ENCODE measurements around the gene NRG2. TPM values are rescaled to one million over a fixed set of nuclear protein-coding genes. Genes with fewer than 3 reads are reported as not detected.

The NRG2 gene
- total RNA-seq, 1 experiment from 2014 or later = 0.91 TPM

DNA sequence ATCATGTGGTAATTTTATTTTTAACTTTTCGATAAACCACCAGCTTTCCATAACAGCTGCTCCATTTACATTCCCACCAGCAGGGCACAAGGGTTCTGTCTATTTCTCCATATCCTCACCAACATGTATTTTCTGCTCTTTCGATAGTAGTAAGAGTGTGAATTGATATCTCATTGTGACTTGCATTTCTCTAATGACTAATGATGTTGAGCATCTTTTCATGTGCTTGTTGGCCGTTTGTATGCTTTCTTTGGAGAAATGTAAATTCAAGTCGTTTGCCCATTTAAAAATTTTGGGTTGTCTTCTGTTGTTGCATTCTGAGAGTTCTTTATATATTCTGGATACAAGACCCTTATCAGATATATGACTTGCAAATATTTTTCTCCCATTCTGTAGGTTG lies 201.6 kb downstream of the NRG2 start:
- TF ChIP-seq, protein P1, sequence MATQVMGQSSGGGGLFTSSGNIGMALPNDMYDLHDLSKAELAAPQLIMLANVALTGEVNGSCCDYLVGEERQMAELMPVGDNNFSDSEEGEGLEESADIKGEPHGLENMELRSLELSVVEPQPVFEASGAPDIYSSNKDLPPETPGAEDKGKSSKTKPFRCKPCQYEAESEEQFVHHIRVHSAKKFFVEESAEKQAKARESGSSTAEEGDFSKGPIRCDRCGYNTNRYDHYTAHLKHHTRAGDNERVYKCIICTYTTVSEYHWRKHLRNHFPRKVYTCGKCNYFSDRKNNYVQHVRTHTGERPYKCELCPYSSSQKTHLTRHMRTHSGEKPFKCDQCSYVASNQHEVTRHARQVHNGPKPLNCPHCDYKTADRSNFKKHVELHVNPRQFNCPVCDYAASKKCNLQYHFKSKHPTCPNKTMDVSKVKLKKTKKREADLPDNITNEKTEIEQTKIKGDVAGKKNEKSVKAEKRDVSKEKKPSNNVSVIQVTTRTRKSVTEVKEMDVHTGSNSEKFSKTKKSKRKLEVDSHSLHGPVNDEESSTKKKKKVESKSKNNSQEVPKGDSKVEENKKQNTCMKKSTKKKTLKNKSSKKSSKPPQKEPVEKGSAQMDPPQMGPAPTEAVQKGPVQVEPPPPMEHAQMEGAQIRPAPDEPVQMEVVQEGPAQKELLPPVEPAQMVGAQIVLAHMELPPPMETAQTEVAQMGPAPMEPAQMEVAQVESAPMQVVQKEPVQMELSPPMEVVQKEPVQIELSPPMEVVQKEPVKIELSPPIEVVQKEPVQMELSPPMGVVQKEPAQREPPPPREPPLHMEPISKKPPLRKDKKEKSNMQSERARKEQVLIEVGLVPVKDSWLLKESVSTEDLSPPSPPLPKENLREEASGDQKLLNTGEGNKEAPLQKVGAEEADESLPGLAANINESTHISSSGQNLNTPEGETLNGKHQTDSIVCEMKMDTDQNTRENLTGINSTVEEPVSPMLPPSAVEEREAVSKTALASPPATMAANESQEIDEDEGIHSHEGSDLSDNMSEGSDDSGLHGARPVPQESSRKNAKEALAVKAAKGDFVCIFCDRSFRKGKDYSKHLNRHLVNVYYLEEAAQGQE (IDR thresholded peaks at IDR 0.05; ENCODE audit: low read depth) = no peak
- TF ChIP-seq, protein P2, sequence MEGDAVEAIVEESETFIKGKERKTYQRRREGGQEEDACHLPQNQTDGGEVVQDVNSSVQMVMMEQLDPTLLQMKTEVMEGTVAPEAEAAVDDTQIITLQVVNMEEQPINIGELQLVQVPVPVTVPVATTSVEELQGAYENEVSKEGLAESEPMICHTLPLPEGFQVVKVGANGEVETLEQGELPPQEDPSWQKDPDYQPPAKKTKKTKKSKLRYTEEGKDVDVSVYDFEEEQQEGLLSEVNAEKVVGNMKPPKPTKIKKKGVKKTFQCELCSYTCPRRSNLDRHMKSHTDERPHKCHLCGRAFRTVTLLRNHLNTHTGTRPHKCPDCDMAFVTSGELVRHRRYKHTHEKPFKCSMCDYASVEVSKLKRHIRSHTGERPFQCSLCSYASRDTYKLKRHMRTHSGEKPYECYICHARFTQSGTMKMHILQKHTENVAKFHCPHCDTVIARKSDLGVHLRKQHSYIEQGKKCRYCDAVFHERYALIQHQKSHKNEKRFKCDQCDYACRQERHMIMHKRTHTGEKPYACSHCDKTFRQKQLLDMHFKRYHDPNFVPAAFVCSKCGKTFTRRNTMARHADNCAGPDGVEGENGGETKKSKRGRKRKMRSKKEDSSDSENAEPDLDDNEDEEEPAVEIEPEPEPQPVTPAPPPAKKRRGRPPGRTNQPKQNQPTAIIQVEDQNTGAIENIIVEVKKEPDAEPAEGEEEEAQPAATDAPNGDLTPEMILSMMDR (IDR thresholded peaks at IDR 0.05 in 2 of 3, conservative IDR thresholded peaks at IDR 0.05 in 1 of 3; ENCODE audit: borderline replicate concordance in 1 of 3, insufficient read depth in 1 of 3, low read depth in 2 of 3, low read length in 2 of 3) = peak in 1 of 3 experiments; percentile 29; a peak in 1 of 6 replicates
- H3K27ac ChIP-seq (ENCODE audit: low read depth, low read length) = no peak overlapping the region
- CTCF ChIA-PET = interaction anchor here (2.9 kb wide), 1 partner anchor 55 kb away, joined by 12 read pairs; no protein-coding TSS in a partner anchor
- H3K9ac ChIP-seq (ENCODE audit: low read length) = no peak overlapping the region
- no peak for ATAC-seq
- H3K4me2 ChIP-seq (ENCODE audit: low read length) = no peak overlapping the region
- POLR2A ChIA-PET = no interaction called here
- no peak overlapping the region for H3K4me3 ChIP-seq (replicated peaks in 1 of 2; ENCODE audit: low read depth in 1 of 2, low read length in 2 of 2)
- intact Hi-C loops (cut with micrococcal nuclease) = loop anchor here (10.0 kb wide), 2 partner anchors 207 to 313 kb away; no protein-coding TSS in a partner anchor
- no peaks in the 10 kb centered on the region for H3K9me2 ChIP-seq (ENCODE audit: insufficient read depth)
- H3K4me1 ChIP-seq (ENCODE audit: control insufficient read depth in 1 of 2, insufficient read depth in 2 of 2, low read length in 2 of 2) = peaks cover 0 to 11% of the 10 kb centered on the region in 2 experiments; a peak in 1 of 4 replicates
- no peaks in the 10 kb centered on the region for H3K27me3 ChIP-seq (ENCODE audit: insufficient read depth, low read length)
- RAD21 ChIA-PET (ENCODE audit: low non-redundant PET in 1 of 2, low total read pairs in 2 of 2, uncharacterized antibody in 2 of 2, unreplicated experiment in 2 of 2) = no interaction called here
- H3K9me3 ChIP-seq (ENCODE audit: control insufficient read depth in 1 of 2, insufficient read depth in 1 of 2, low read depth in 1 of 2, low read length in 2 of 2) = no peaks in the 10 kb centered on the region
- H2AFZ ChIP-seq (ENCODE audit: low read depth, low read length, poor library complexity, severe bottlenecking) = no peak overlapping the region
- H4K20me1 ChIP-seq (ENCODE audit: insufficient read depth) = no peaks in the 10 kb centered on the region
- BruUV-seq (replicated peaks) = no TSS peak
- DNase-seq (ENCODE audit: low read depth, low spot score) = no peak
- no peaks in the 10 kb centered on the region for H3K79me2 ChIP-seq (ENCODE audit: insufficient read depth, low read length)
- H3K36me3 ChIP-seq (ENCODE audit: control insufficient read depth in 1 of 2, insufficient read depth in 2 of 2, low read length in 2 of 2) = no peaks in the 10 kb centered on the region
